ENCODE measurements around the gene BRD2.

Gene BRD2

GRCh38 chr6:32968093-32968866, at the start of gene BRD2:
BRD2 (plus strand) TSS chr6:32968594; CDS start chr6:32972899, 4,305 bp downstream.
- Histone ChIP-seq H3K27ac (ENCODE audit: low read depth, low read length) (peak within 1 kb of the TSS; percentile 100), H3K4me1 (ENCODE audit: control insufficient read depth in 1 of 2, insufficient read depth in 2 of 2, low read length in 2 of 2) (peaks cover 17 to 24% of the 10 kb centered on the region in 2 donors), H3K36me3 (ENCODE audit: control insufficient read depth in 1 of 2, insufficient read depth in 2 of 2, low read length in 2 of 2) (peaks cover 4 to 8% of the 10 kb centered on the region in 2 donors)

GRCh38 chr6:32920715-32921114, 47.7 kb upstream of the BRD2 start:
- no peak overlapping the region for H3K9ac ChIP-seq (ENCODE audit: low read depth in 1 of 2, low read length in 2 of 2)
- H3K27me3 ChIP-seq (ENCODE audit: control insufficient read depth in 1 of 2, insufficient read depth in 2 of 2, low read length in 2 of 2): no peaks in the 10 kb centered on the region
- H3K9me3 ChIP-seq (ENCODE audit: control insufficient read depth in 1 of 2, low read length in 2 of 2): no peaks in the 10 kb centered on the region
- H3K4me1 ChIP-seq (ENCODE audit: control insufficient read depth in 1 of 2, insufficient read depth in 2 of 2, low read length in 2 of 2): peaks cover 0 to 4% of the 10 kb centered on the region in 2 donors
- no peaks in the 10 kb centered on the region for H3K36me3 ChIP-seq (ENCODE audit: control insufficient read depth in 1 of 2, insufficient read depth in 2 of 2, low read length in 2 of 2)
- H3K27ac ChIP-seq (ENCODE audit: low read depth, low read length): no peak overlapping the region
- no peak overlapping the region for H3K4me3 ChIP-seq (ENCODE audit: low read depth in 1 of 2, low read length in 2 of 2)

More at GRCh38 chr6:32968093-32968866, at the start of gene BRD2:
- H3K9ac ChIP-seq (ENCODE audit: low read depth in 1 of 2, low read length in 2 of 2): peak within 1 kb of the TSS; percentile 100
- H3K9me3 ChIP-seq (ENCODE audit: control insufficient read depth in 1 of 2, low read length in 2 of 2): no peaks in the 10 kb centered on the region
- peak within 1 kb of the TSS; percentile 89 to 94 for H3K4me3 ChIP-seq (ENCODE audit: low read depth in 1 of 2, low read length in 2 of 2)
- H3K27me3 ChIP-seq (ENCODE audit: control insufficient read depth in 1 of 2, insufficient read depth in 2 of 2, low read length in 2 of 2): no peaks in the 10 kb centered on the region

- Histone ChIP-seq H3K9ac (ENCODE audit: low read depth in 1 of 2, low read length in 2 of 2) (no peak overlapping the region), H3K27ac (ENCODE audit: low read depth, low read length) (no peak overlapping the region), H3K27me3 (ENCODE audit: control insufficient read depth in 1 of 2, insufficient read depth in 2 of 2, low read length in 2 of 2) (no peaks in the 10 kb centered on the region), H3K4me1 (ENCODE audit: control insufficient read depth in 1 of 2, insufficient read depth in 2 of 2, low read length in 2 of 2) (peaks cover 0 to 4% of the 10 kb centered on the region in 2 donors), H3K4me3 (ENCODE audit: low read depth in 1 of 2, low read length in 2 of 2) (no peak overlapping the region), H3K9me3 (ENCODE audit: control insufficient read depth in 1 of 2, low read length in 2 of 2) (no peaks in the 10 kb centered on the region), H3K36me3 (ENCODE audit: control insufficient read depth in 1 of 2, insufficient read depth in 2 of 2, low read length in 2 of 2) (no peaks in the 10 kb centered on the region)
These were observed 46.3 kb upstream of the BRD2 start for GRCh38 chr6:32922083-32922482.

- Histone ChIP-seq H3K9me3 (ENCODE audit: control insufficient read depth in 1 of 2, low read length in 2 of 2) (no peaks in the 10 kb centered on the region), H3K4me3 (ENCODE audit: low read depth in 1 of 2, low read length in 2 of 2) (no peak overlapping the region), H3K36me3 (ENCODE audit: control insufficient read depth in 1 of 2, insufficient read depth in 2 of 2, low read length in 2 of 2) (no peaks in the 10 kb centered on the region), H3K4me1 (ENCODE audit: control insufficient read depth in 1 of 2, insufficient read depth in 2 of 2, low read length in 2 of 2) (no peaks in the 10 kb centered on the region), H3K27me3 (ENCODE audit: control insufficient read depth in 1 of 2, insufficient read depth in 2 of 2, low read length in 2 of 2) (no peaks in the 10 kb centered on the region), H3K9ac (ENCODE audit: low read depth in 1 of 2, low read length in 2 of 2) (no peak overlapping the region), H3K27ac (ENCODE audit: low read depth, low read length) (no peak overlapping the region)
These were observed 37.2 kb upstream of the BRD2 start for GRCh38 chr6:32931211-32931610.

GRCh38 chr6:32932132-32932868, 36.1 kb upstream of the BRD2 start:
- no peaks in the 10 kb centered on the region for H3K9me3 ChIP-seq (ENCODE audit: control insufficient read depth in 1 of 2, low read length in 2 of 2)
- H3K9ac ChIP-seq (ENCODE audit: low read depth in 1 of 2, low read length in 2 of 2): no peak overlapping the region
- no peak overlapping the region for H3K4me3 ChIP-seq (ENCODE audit: low read depth in 1 of 2, low read length in 2 of 2)
- H3K36me3 ChIP-seq (ENCODE audit: control insufficient read depth in 1 of 2, insufficient read depth in 2 of 2, low read length in 2 of 2): peaks cover 4% of the 10 kb centered on the region in 2 donors
- H3K27me3 ChIP-seq (ENCODE audit: control insufficient read depth in 1 of 2, insufficient read depth in 2 of 2, low read length in 2 of 2): no peaks in the 10 kb centered on the region
- no peak overlapping the region for H3K27ac ChIP-seq (ENCODE audit: low read depth, low read length)
- no peaks in the 10 kb centered on the region for H3K4me1 ChIP-seq (ENCODE audit: control insufficient read depth in 1 of 2, insufficient read depth in 2 of 2, low read length in 2 of 2)

- Histone ChIP-seq H3K9me3 (ENCODE audit: control insufficient read depth in 1 of 2, low read length in 2 of 2) (no peaks in the 10 kb centered on the region), H3K27me3 (ENCODE audit: control insufficient read depth in 1 of 2, insufficient read depth in 2 of 2, low read length in 2 of 2) (no peaks in the 10 kb centered on the region), H3K9ac (ENCODE audit: low read depth in 1 of 2, low read length in 2 of 2) (no peak overlapping the region), H3K4me1 (ENCODE audit: control insufficient read depth in 1 of 2, insufficient read depth in 2 of 2, low read length in 2 of 2) (no peaks in the 10 kb centered on the region), H3K36me3 (ENCODE audit: control insufficient read depth in 1 of 2, insufficient read depth in 2 of 2, low read length in 2 of 2) (peaks cover 7 to 9% of the 10 kb centered on the region in 2 donors), H3K27ac (ENCODE audit: low read depth, low read length) (no peak overlapping the region), H3K4me3 (ENCODE audit: low read depth in 1 of 2, low read length in 2 of 2) (no peak overlapping the region)
These were observed 34.7 kb upstream of the BRD2 start for GRCh38 chr6:32933661-32934085.

- Histone ChIP-seq H3K36me3 (ENCODE audit: control insufficient read depth in 1 of 2, insufficient read depth in 2 of 2, low read length in 2 of 2) (peaks cover 8 to 9% of the 10 kb centered on the region in 2 donors), H3K4me1 (ENCODE audit: control insufficient read depth in 1 of 2, insufficient read depth in 2 of 2, low read length in 2 of 2) (peaks cover 4 to 7% of the 10 kb centered on the region in 2 donors), H3K4me3 (ENCODE audit: low read depth in 1 of 2, low read length in 2 of 2) (no peak overlapping the region), H3K27ac (ENCODE audit: low read depth, low read length) (no peak overlapping the region), H3K27me3 (ENCODE audit: control insufficient read depth in 1 of 2, insufficient read depth in 2 of 2, low read length in 2 of 2) (no peaks in the 10 kb centered on the region), H3K9me3 (ENCODE audit: control insufficient read depth in 1 of 2, low read length in 2 of 2) (no peaks in the 10 kb centered on the region), H3K9ac (ENCODE audit: low read depth in 1 of 2, low read length in 2 of 2) (no peak overlapping the region)
These were observed 32.7 kb upstream of the BRD2 start for GRCh38 chr6:32935551-32936238.

- Histone ChIP-seq H3K36me3 (ENCODE audit: control insufficient read depth in 1 of 2, insufficient read depth in 2 of 2, low read length in 2 of 2) (peaks cover 8 to 9% of the 10 kb centered on the region in 2 donors), H3K4me1 (ENCODE audit: control insufficient read depth in 1 of 2, insufficient read depth in 2 of 2, low read length in 2 of 2) (peaks cover 8 to 13% of the 10 kb centered on the region in 2 donors), H3K4me3 (ENCODE audit: low read depth in 1 of 2, low read length in 2 of 2) (no peak overlapping the region), H3K27me3 (ENCODE audit: control insufficient read depth in 1 of 2, insufficient read depth in 2 of 2, low read length in 2 of 2) (no peaks in the 10 kb centered on the region), H3K27ac (ENCODE audit: low read depth, low read length) (no peak overlapping the region), H3K9me3 (ENCODE audit: control insufficient read depth in 1 of 2, low read length in 2 of 2) (no peaks in the 10 kb centered on the region), H3K9ac (ENCODE audit: low read depth in 1 of 2, low read length in 2 of 2) (no peak overlapping the region)
These were observed 31.9 kb upstream of the BRD2 start for GRCh38 chr6:32936239-32937152.

GRCh38 chr6:32937230-32937633, 31.2 kb upstream of the BRD2 start:
- Histone ChIP-seq H3K36me3 (ENCODE audit: control insufficient read depth in 1 of 2, insufficient read depth in 2 of 2, low read length in 2 of 2) (peaks cover 8 to 9% of the 10 kb centered on the region in 2 donors), H3K9ac (ENCODE audit: low read depth in 1 of 2, low read length in 2 of 2) (no peak overlapping the region), H3K4me1 (ENCODE audit: control insufficient read depth in 1 of 2, insufficient read depth in 2 of 2, low read length in 2 of 2) (peaks cover 8 to 13% of the 10 kb centered on the region in 2 donors), H3K27me3 (ENCODE audit: control insufficient read depth in 1 of 2, insufficient read depth in 2 of 2, low read length in 2 of 2) (no peaks in the 10 kb centered on the region), H3K27ac (ENCODE audit: low read depth, low read length) (no peak overlapping the region), H3K4me3 (ENCODE audit: low read depth in 1 of 2, low read length in 2 of 2) (no peak overlapping the region), H3K9me3 (ENCODE audit: control insufficient read depth in 1 of 2, low read length in 2 of 2) (no peaks in the 10 kb centered on the region)

All from duodenal mucosa (tissue), 2 donors.